ENCODE results near the gene CDC6. TPM values are rescaled to one million over a fixed set of nuclear protein-coding genes. Genes with fewer than 3 reads are reported as not detected.
A peak's percentile ranks its signal among the peaks of the same experiment; 100 is the strongest.

Gene CDC6
- total and polyA plus RNA-seq, 2 of the 8 experiments (the other 6 are each of a cell fraction or from before 2014, with no cell fraction given): 50.5 to 140 TPM

GRCh38 chr17:40311575-40311974 lies 23.9 kb downstream of the CDC6 start:
- peaks cover 11 to 48% (median 32%) of the 10 kb centered on the region in 4 experiments for H3K4me1 ChIP-seq (replicated peaks in 1 of 4; ENCODE audit: control insufficient read depth in 3 of 4, insufficient read depth in 4 of 4, low read length in 3 of 4)
- ChIA-PET CTCF (ENCODE audit: partially characterized antibody) (interaction anchor here (0.6 to 39.2 kb wide), 8 partner anchors 8 to 148 kb away, joined by 3 to 1198 read pairs (median 4); partner anchors contain the start of gene GJD3), POLR2A (ENCODE audit: partially characterized antibody) (interaction anchor here (0.8 to 31.2 kb wide), 5 partner anchors 4 to 181 kb away, joined by 3 to 570 read pairs (median 540); partner anchors contain the start of genes CDC6, GJD3 and RARA)
- H3K9ac ChIP-seq (replicated peaks in 1 of 4; ENCODE audit: extremely low read depth in 1 of 4, low read depth in 3 of 4, low read length in 3 of 4): no peak overlapping the region
- H3K79me2 ChIP-seq (ENCODE audit: control insufficient read depth in 1 of 2, insufficient read depth in 2 of 2, low read length in 2 of 2): no peaks in the 10 kb centered on the region
- H2BK20ac ChIP-seq (ENCODE audit: low read length): no peak overlapping the region
- no peak overlapping the region for H4K91ac ChIP-seq (replicated peaks; ENCODE audit: insufficient read length, low read length)
- no peak overlapping the region for H2BK5ac ChIP-seq (ENCODE audit: low read depth, low read length)
- no peak overlapping the region for H3K23ac ChIP-seq (ENCODE audit: insufficient read length)
- H3K14ac ChIP-seq (ENCODE audit: insufficient read length): no peak overlapping the region
- no peak overlapping the region for H3K4me3 ChIP-seq (ENCODE audit: extremely low read depth in 1 of 4, insufficient read depth in 2 of 4, low read depth in 3 of 4, low read length in 4 of 4)
- no peak overlapping the region for H4K5ac ChIP-seq (ENCODE audit: insufficient read length, low read depth, low read length)
- peaks cover 0 to 8% (median 5%) of the 10 kb centered on the region in 4 experiments; a peak in 5 of 7 replicates for H3K27me3 ChIP-seq (replicated peaks in 1 of 4; ENCODE audit: control insufficient read depth in 3 of 4, extremely low read depth in 1 of 4, insufficient read depth in 3 of 4, low read length in 3 of 4)
- H3K79me1 ChIP-seq (ENCODE audit: low read depth, low read length): no peaks in the 10 kb centered on the region
- H3K36me3 ChIP-seq (ENCODE audit: control insufficient read depth in 2 of 4, insufficient read depth in 4 of 4, low read length in 3 of 4): no peaks in the 10 kb centered on the region
- H3K56ac ChIP-seq (replicated peaks; ENCODE audit: insufficient read length, low read depth, low read length): no peak overlapping the region
- no peak overlapping the region for H2BK12ac ChIP-seq (ENCODE audit: low read depth, low read length)
- no peak overlapping the region for H2BK120ac ChIP-seq (replicated peaks; ENCODE audit: low read depth, low read length)
- peaks cover 0 to 8% of the 10 kb centered on the region in 2 experiments for H4K20me1 ChIP-seq (replicated peaks in 1 of 2; ENCODE audit: control insufficient read depth in 1 of 2, insufficient read depth in 2 of 2, low read length in 2 of 2)
- DNase-seq (ENCODE audit: low read depth in 1 of 2, low spot score in 2 of 2) (no peak), FAIRE-seq (no peak)
- H3K18ac ChIP-seq (ENCODE audit: extremely low read depth, low read length): no peak overlapping the region
- H3K27ac ChIP-seq (ENCODE audit: low read depth, low read length): no peak overlapping the region
- no peaks in the 10 kb centered on the region for H3K9me3 ChIP-seq (ENCODE audit: insufficient read depth in 2 of 2, low read depth in 1 of 2, low read length in 1 of 2)
- H2AFZ ChIP-seq (ENCODE audit: low read length): no peak overlapping the region
- H2BK15ac ChIP-seq (ENCODE audit: low read length): no peak overlapping the region
- H3K4me2 ChIP-seq (ENCODE audit: insufficient read depth in 1 of 2, low read depth in 2 of 2, low read length in 2 of 2): no peak overlapping the region
- no peaks in the 10 kb centered on the region; the same call in 1 of the 2 replicates for H3K23me2 ChIP-seq (ENCODE audit: low read depth, low read length)
- no peak overlapping the region for H2AK5ac ChIP-seq (ENCODE audit: low read depth, low read length)
- peak overlapping the region; percentile 7 for H3K4ac ChIP-seq (replicated peaks; ENCODE audit: insufficient read length, low read depth, low read length)
- WGBS, 2 experiments (ENCODE audit: extremely low coverage in 1 of 2, insufficient coverage in 1 of 2, insufficient read length in 1 of 2, insufficient replicate concordance in 2 of 2, low coverage in 1 of 2, low lambda C conversion rate in 2 of 2, missing lambda C conversion rate in 1 of 2): 65% methylated on average over 2 of the region's 2 CpGs; no CpG with 5 or more reads in 1 of the 2 experiments
- no peak overlapping the region for H4K8ac ChIP-seq (ENCODE audit: extremely low read depth, insufficient read depth, low read length)
- no peak for TF ChIP-seq CHD2 (IDR thresholded peaks at IDR 0.05; ENCODE audit: low read length)
